H1 (cell line): ENCODE results near the gene LRRC32. TPM values are rescaled to one million over a fixed set of nuclear protein-coding genes. Genes with fewer than 3 reads are reported as not detected.

ENCODE experiments used
- CTCF ChIA-PET: fragments of 300-600 bp; sonication (Branson Sonifier 250); formaldehyde crosslinking; loops from one replicate; lab custom pipeline; 2021; ENCODE audit not compliant: partially characterized antibody; lab: Charles Lee
- POLR2A ChIA-PET: fragments of 300-600 bp; sonication (Branson Sonifier 250); formaldehyde crosslinking; loops from one replicate; lab custom pipeline; 2021; ENCODE audit warnings: inconsistent platforms; ENCODE audit not compliant: partially characterized antibody; lab: Charles Lee
- DNase-seq, 2 experiments: peaks; one replicate each; pipeline versions ENCODE4 v3.0.0 to v3.0.0-alpha.2; 2010 to 2022; ENCODE audit warnings: low spot score in 2 of 2, low read depth in 1 of 2, mixed read lengths in 1 of 2
- FAIRE-seq: peaks from 2 replicates; lab custom pipeline; 2011; peaks lifted over from hg19 to GRCh38; lab: Jason Lieb, UNC
- H2AFZ ChIP-seq: 2 replicates; pipeline ENCODE4 v1.8.1; 2012; ENCODE audit warnings: low read length, inconsistent platforms
- H2AK5ac ChIP-seq: 2 replicates; pipeline ENCODE4 v1.6.1; 2013; ENCODE audit warnings: low read depth, low read length
- H2BK120ac ChIP-seq: replicated peaks from 2 replicates; pipeline ENCODE3; 2013; ENCODE audit warnings: low read depth, low read length, inconsistent platforms
- H2BK12ac ChIP-seq: 2 replicates; pipeline ENCODE4 v1.6.1; 2013; ENCODE audit warnings: low read depth, low read length
- H2BK15ac ChIP-seq: 2 replicates; pipeline ENCODE4 v1.6.1; 2013; ENCODE audit warnings: low read length
- H2BK20ac ChIP-seq: 2 replicates; pipeline ENCODE4 v1.6.1; 2013; ENCODE audit warnings: low read length
- H2BK5ac ChIP-seq: 2 replicates; pipeline ENCODE4 v1.6.1; 2013; ENCODE audit warnings: low read depth, low read length
- H3K14ac ChIP-seq: 2 replicates; pipeline ENCODE4 v1.6.1; 2013; ENCODE audit warnings: inconsistent platforms; ENCODE audit not compliant: insufficient read length
- H3K18ac ChIP-seq: 2 replicates; pipeline ENCODE4 v1.6.1; 2013; ENCODE audit warnings: low read length; ENCODE audit errors: extremely low read depth
- H3K23ac ChIP-seq: 2 replicates; pipeline ENCODE4 v1.6.1; 2013; ENCODE audit warnings: inconsistent platforms; ENCODE audit not compliant: insufficient read length
- H3K23me2 ChIP-seq: 2 replicates; pipeline ENCODE4 v1.6.1; 2013; ENCODE audit warnings: low read depth, low read length
- H3K27ac ChIP-seq: 2 replicates; pipeline ENCODE4 v1.6.1; 2011; ENCODE audit warnings: low read depth, low read length, inconsistent platforms
- H3K27me3 ChIP-seq, 4 experiments: replicated peaks in 1 of 4; 1 replicate in 1 of 4; 2 replicates in 3 of 4; pipeline versions ENCODE4 v1.6.1 to v1.8.1; 2011 to 2013; ENCODE audit warnings: low read length in 3 of 4, mild to moderate bottlenecking in 3 of 4, inconsistent platforms in 2 of 4, mixed read lengths in 2 of 4, moderate library complexity in 1 of 4; ENCODE audit not compliant: control insufficient read depth in 3 of 4, insufficient read depth in 3 of 4; ENCODE audit errors: extremely low read depth in 1 of 4
- H3K36me3 ChIP-seq, 4 experiments: 2 replicates each; pipeline versions ENCODE4 v1.6.1 to v1.8.1; 2011 to 2013; ENCODE audit warnings: mild to moderate bottlenecking in 4 of 4, low read length in 3 of 4, moderate library complexity in 2 of 4, control low read depth in 1 of 4, inconsistent platforms in 1 of 4; ENCODE audit not compliant: insufficient read depth in 4 of 4, control insufficient read depth in 2 of 4
- H3K4ac ChIP-seq: replicated peaks from 2 replicates; pipeline ENCODE3; 2013; ENCODE audit warnings: low read length, low read depth, mixed read lengths, inconsistent platforms; ENCODE audit not compliant: insufficient read length
- H3K4me1 ChIP-seq, 4 experiments: replicated peaks in 1 of 4; 1 replicate in 1 of 4; 2 replicates in 3 of 4; pipeline versions ENCODE4 v1.6.1 to v1.8.1; 2011 to 2013; ENCODE audit warnings: low read length in 3 of 4, inconsistent platforms in 2 of 4, mixed read lengths in 1 of 4; ENCODE audit not compliant: insufficient read depth in 4 of 4, control insufficient read depth in 3 of 4
- H3K4me2 ChIP-seq, 2 experiments: 2 replicates each; pipeline versions ENCODE4 v1.6.1 to v1.8.1; 2011 to 2013; ENCODE audit warnings: low read depth in 2 of 2, low read length in 2 of 2, control low read depth in 1 of 2, inconsistent platforms in 1 of 2, mild to moderate bottlenecking in 1 of 2; ENCODE audit not compliant: insufficient read depth in 1 of 2
- H3K4me3 ChIP-seq, 4 experiments: fragments of 200-600, 300-600 bp in 1 of 4; sonication (generic), shearing (Covaris generic), sonication (Bioruptor Twin) in 1 of 4; 2 replicates each; pipeline versions ENCODE4 v1.5.1 to v1.8.1; 2011 to 2016; ENCODE audit warnings: low read length in 4 of 4, low read depth in 3 of 4, control low read depth in 2 of 4, inconsistent platforms in 2 of 4, mild to moderate bottlenecking in 2 of 4, mixed read lengths in 1 of 4, moderate library complexity in 1 of 4; ENCODE audit not compliant: insufficient read depth in 2 of 4; ENCODE audit errors: extremely low read depth in 1 of 4
- H3K56ac ChIP-seq: replicated peaks from 2 replicates; pipeline ENCODE3; 2013; ENCODE audit warnings: low read depth, mild to moderate bottlenecking, mixed read lengths, low read length, inconsistent platforms; ENCODE audit not compliant: insufficient read length
- H3K79me1 ChIP-seq: 2 replicates; pipeline ENCODE4 v1.6.1; 2013; ENCODE audit warnings: low read depth, low read length, control low read depth
- H3K79me2 ChIP-seq, 2 experiments: 2 replicates each; pipeline versions ENCODE4 v1.6.1 to v1.8.1; 2012 to 2013; ENCODE audit warnings: low read length in 2 of 2, mild to moderate bottlenecking in 2 of 2, inconsistent platforms in 1 of 2; ENCODE audit not compliant: insufficient read depth in 2 of 2, control insufficient read depth in 1 of 2
- H3K9ac ChIP-seq, 4 experiments: replicated peaks in 1 of 4; 1 replicate in 1 of 4; 2 replicates in 3 of 4; pipeline versions ENCODE4 v1.6.1 to v1.8.1; 2011 to 2013; ENCODE audit warnings: low read depth in 3 of 4, low read length in 3 of 4, control low read depth in 2 of 4, mild to moderate bottlenecking in 2 of 4, moderate library complexity in 2 of 4, inconsistent platforms in 1 of 4; ENCODE audit errors: extremely low read depth in 1 of 4
- H3K9me3 ChIP-seq, 2 experiments: 2 replicates each; pipeline versions ENCODE4 v1.6.1 to v1.8.1; 2012 to 2013; ENCODE audit warnings: mild to moderate bottlenecking in 2 of 2, moderate library complexity in 2 of 2, control low read depth in 1 of 2, inconsistent platforms in 1 of 2, low read depth in 1 of 2, low read length in 1 of 2, mixed read lengths in 1 of 2; ENCODE audit not compliant: insufficient read depth in 2 of 2
- H4K20me1 ChIP-seq, 2 experiments: replicated peaks in 1 of 2; 2 replicates each; pipeline versions ENCODE3 to v1.8.1; 2011 to 2013; ENCODE audit warnings: inconsistent platforms in 2 of 2, low read length in 2 of 2, mild to moderate bottlenecking in 1 of 2; ENCODE audit not compliant: insufficient read depth in 2 of 2, control insufficient read depth in 1 of 2
- H4K5ac ChIP-seq: 2 replicates; pipeline ENCODE4 v1.6.1; 2013; ENCODE audit warnings: low read length, low read depth, mixed read lengths, inconsistent platforms; ENCODE audit not compliant: insufficient read length
- H4K8ac ChIP-seq: 2 replicates; pipeline ENCODE4 v1.8.0; 2013; ENCODE audit warnings: mild to moderate bottlenecking, moderate library complexity, low read length, inconsistent platforms; ENCODE audit not compliant: insufficient read depth; ENCODE audit errors: extremely low read depth
- H4K91ac ChIP-seq: replicated peaks from 2 replicates; pipeline ENCODE3; 2013; ENCODE audit warnings: low read length, mixed read lengths, inconsistent platforms; ENCODE audit not compliant: insufficient read length
- SP4 ChIP-seq: IDR thresholded peaks from 2 replicates; pipeline ENCODE4 v1.6.1; 2012; ENCODE audit warnings: low read length, inconsistent platforms
- WGBS, 2 experiments: shearing (Covaris generic) in 1 of 2; methylation state at CpG; one replicate each; pipeline versions ENCODE4 v1.1.6 to v1.1.7; 2013 to 2015; ENCODE audit warnings: low lambda C conversion rate in 2 of 2, mixed read lengths in 2 of 2, inconsistent platforms in 1 of 2, low coverage in 1 of 2, missing lambda C conversion rate in 1 of 2; ENCODE audit not compliant: insufficient replicate concordance in 2 of 2, insufficient coverage in 1 of 2, insufficient read length in 1 of 2; ENCODE audit errors: extremely low coverage in 1 of 2, missing lambda C conversion rate in 1 of 2; 5-methylcytosine and 5-hydroxymethylcytosine counted together
- polyA plus RNA-seq, 7 experiments: library from polyadenylated mRNA; depleted of rRNA in 3 of 7; stranded (reverse) in 5 of 7; unstranded in 2 of 7; fragments of >200 nt in 5 of 7; fragments of 200-250 nt in 2 of 7; gene quantifications; 1 replicate in 5 of 7; 2 replicates in 1 of 7; 4 replicates in 1 of 7; pipeline versions ENCODE4 v1.2.1 to v1.2.3, GENCODE V29; 2011 to 2013; ENCODE audit warnings: missing spikeins in 2 of 7, mixed read lengths in 2 of 7
- total RNA-seq: library from RNA; stranded (reverse); fragmentation: NEBNext Ultra II Directional; extraction: Animal tissue kit (Norgen Biotek cat#: 25700); gene quantifications from 2 replicates; pipeline ENCODE4 v1.2.1, GENCODE V29; 2021
- TF ChIP-seq, protein P1 (sequence below): IDR thresholded peaks from 2 replicates; pipeline ENCODE4 v1.6.1; 2012; ENCODE audit warnings: inconsistent platforms

LRRC32 gene
- total and polyA plus RNA-seq, 2 of the 8 experiments (the other 6 are each of a cell fraction or from before 2014, with no cell fraction given) = 0.99 to 1.9 TPM

DNA sequence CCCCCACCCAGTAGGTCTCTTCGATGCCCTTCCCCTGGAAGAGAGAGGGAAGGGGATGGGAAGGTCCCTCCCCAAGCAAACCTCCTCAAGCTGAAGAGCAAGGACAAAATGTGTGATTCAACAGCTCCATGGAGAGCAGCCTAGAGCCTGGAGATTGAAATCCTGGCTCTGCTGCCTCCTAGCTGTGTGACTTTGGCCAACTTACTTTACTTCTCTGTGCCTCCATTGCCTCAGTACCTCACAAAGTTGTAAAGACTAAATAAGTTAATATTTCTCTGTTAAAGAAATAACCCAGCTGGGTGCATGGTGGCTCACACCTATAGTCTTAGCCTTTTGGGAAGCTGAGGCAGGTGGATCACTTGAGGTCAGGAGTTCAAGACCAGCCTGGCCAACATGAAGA is 21.1 kb upstream of the LRRC32 start:
- no peaks in the 10 kb centered on the region for H3K9me3 ChIP-seq
- H2BK15ac ChIP-seq = no peak overlapping the region
- H3K4me3 ChIP-seq = no peak overlapping the region
- H2AK5ac ChIP-seq = no peak overlapping the region
- no peak overlapping the region for H3K14ac ChIP-seq
- no peak overlapping the region for H3K56ac ChIP-seq
- H2BK120ac ChIP-seq = no peak overlapping the region
- no peak overlapping the region for H4K8ac ChIP-seq
- no peak overlapping the region for H2BK5ac ChIP-seq
- no peak overlapping the region for H2BK20ac ChIP-seq
- no peak overlapping the region for H3K4me2 ChIP-seq
- no peaks in the 10 kb centered on the region for H3K79me1 ChIP-seq
- POLR2A ChIA-PET = no interaction called here
- FAIRE-seq = no peak
- no peaks in the 10 kb centered on the region; the same call in 1 of the 2 replicates for H3K23me2 ChIP-seq
- no peak overlapping the region for H4K91ac ChIP-seq
- H3K79me2 ChIP-seq = no peaks in the 10 kb centered on the region
- peaks cover 0 to 1% (median under 1%) of the 10 kb centered on the region in 4 experiments; a peak in 4 of 7 replicates for H3K4me1 ChIP-seq
- no peak for DNase-seq
- H2AFZ ChIP-seq = no peak overlapping the region
- H3K36me3 ChIP-seq = no peaks in the 10 kb centered on the region
- no peaks in the 10 kb centered on the region for H4K20me1 ChIP-seq
- H3K23ac ChIP-seq = no peak overlapping the region
- no peaks in the 10 kb centered on the region for H3K27me3 ChIP-seq
- TF ChIP-seq, protein P1, sequence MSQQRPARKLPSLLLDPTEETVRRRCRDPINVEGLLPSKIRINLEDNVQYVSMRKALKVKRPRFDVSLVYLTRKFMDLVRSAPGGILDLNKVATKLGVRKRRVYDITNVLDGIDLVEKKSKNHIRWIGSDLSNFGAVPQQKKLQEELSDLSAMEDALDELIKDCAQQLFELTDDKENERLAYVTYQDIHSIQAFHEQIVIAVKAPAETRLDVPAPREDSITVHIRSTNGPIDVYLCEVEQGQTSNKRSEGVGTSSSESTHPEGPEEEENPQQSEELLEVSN = no peak
- no peak for TF ChIP-seq SP4
- H4K5ac ChIP-seq = no peak overlapping the region
- no peak overlapping the region for H3K27ac ChIP-seq
- WGBS, 2 experiments = 63% methylated on average over 1 of the region's 1 CpG; no CpG with 5 or more reads in 1 of the 2 experiments
- H3K9ac ChIP-seq = no peak overlapping the region
- CTCF ChIA-PET = interaction anchor here (0.6 to 2.4 kb wide), 6 partner anchors 9 to 228 kb away, joined by 3 to 9 read pairs (median 5); no protein-coding TSS in a partner anchor
- H3K4ac ChIP-seq = no peak overlapping the region
- no peak overlapping the region for H2BK12ac ChIP-seq
- no peak overlapping the region for H3K18ac ChIP-seq
